IMR-90 (cell line): ENCODE results near the gene PIK3C3. TPM values are rescaled to one million over a fixed set of nuclear protein-coding genes. Genes with fewer than 3 reads are reported as not detected.

Source experiments
- ATAC-seq: fragments of 200-7000 bp; cut with Tn5 transposase; 2 replicates; pipeline ENCODE4 v1.9.1; 2020; ENCODE audit warnings: low read depth, mild to moderate bottlenecking, moderate library complexity
- BruUV-seq: library from RNA; stranded (reverse); fragments of 400-500 nt; replicated peaks from 2 replicates; lab custom pipeline; 2021; lab: Mats Ljungman, UMichigan
- CTCF ChIA-PET: fragments of 300-600 bp; formaldehyde crosslinking; extraction: SDS; loops from one replicate; lab custom pipeline; 2021; ENCODE audit warnings: antibody characterized with exemption; lab: Yijun Ruan, JAX
- POLR2A ChIA-PET: fragments of 300-600 bp; sonication (Branson Sonifier 250); formaldehyde crosslinking; loops from one replicate; lab custom pipeline; 2022; ENCODE audit warnings: antibody characterized with exemption; ENCODE audit not compliant: unreplicated experiment; lab: Charles Lee
- DNase-seq: peaks from one replicate; pipeline ENCODE4 v3.0.0; 2013
- H2AFZ ChIP-seq: replicated peaks from 2 replicates; pipeline ENCODE3; 2013; ENCODE audit warnings: low read length, mild to moderate bottlenecking; ENCODE audit not compliant: poor library complexity
- H2AK5ac ChIP-seq: 2 replicates; pipeline ENCODE4 v1.6.1; 2013; ENCODE audit warnings: low read depth, low read length, inconsistent platforms
- H2AK9ac ChIP-seq: replicated peaks from 2 replicates; pipeline ENCODE3; 2013; ENCODE audit warnings: mild to moderate bottlenecking, low read depth, low read length, moderate library complexity; ENCODE audit not compliant: poor library complexity
- H2BK120ac ChIP-seq: 2 replicates; pipeline ENCODE4 v1.6.1; 2013; ENCODE audit warnings: low read depth, low read length, inconsistent platforms
- H2BK15ac ChIP-seq: 3 replicates; pipeline ENCODE4 v1.6.1; 2013; ENCODE audit warnings: low read depth, low read length, inconsistent platforms
- H2BK20ac ChIP-seq: 2 replicates; pipeline ENCODE4 v1.6.1; 2013; ENCODE audit warnings: low read depth, mild to moderate bottlenecking, inconsistent platforms, low read length, moderate library complexity
- H2BK5ac ChIP-seq: 2 replicates; pipeline ENCODE4 v1.6.1; 2013; ENCODE audit warnings: mild to moderate bottlenecking, low read depth, low read length, inconsistent platforms; ENCODE audit not compliant: poor library complexity, severe bottlenecking
- H3K14ac ChIP-seq: replicated peaks from 2 replicates; pipeline ENCODE4 v1.6.1; 2013; ENCODE audit warnings: low read depth, low read length, inconsistent platforms
- H3K18ac ChIP-seq: 2 replicates; pipeline ENCODE4 v1.6.1; 2013; ENCODE audit warnings: low read depth, low read length, control low read depth
- H3K23ac ChIP-seq: 2 replicates; pipeline ENCODE4 v1.6.1; 2013; ENCODE audit warnings: low read depth, low read length, inconsistent platforms
- H3K27ac ChIP-seq: 2 replicates; pipeline ENCODE4 v1.5.1; 2013; ENCODE audit warnings: mild to moderate bottlenecking, control low read depth, low read length; ENCODE audit not compliant: insufficient read depth
- H3K27me3 ChIP-seq: 2 replicates; pipeline ENCODE4 v1.6.1; 2013; ENCODE audit warnings: low read length; ENCODE audit not compliant: control insufficient read depth, insufficient read depth
- H3K36me3 ChIP-seq: 2 replicates; pipeline ENCODE4 v1.6.1; 2013; ENCODE audit warnings: low read length, mixed read lengths; ENCODE audit not compliant: control insufficient read depth, insufficient read depth
- H3K4ac ChIP-seq: 2 replicates; pipeline ENCODE4 v1.6.1; 2013; ENCODE audit warnings: low read depth, low read length, inconsistent platforms
- H3K4me1 ChIP-seq: 2 replicates; pipeline ENCODE4 v1.6.1; 2013; ENCODE audit warnings: low read length, mixed read lengths; ENCODE audit not compliant: control insufficient read depth, insufficient read depth
- H3K4me2 ChIP-seq: 2 replicates; pipeline ENCODE4 v1.6.1; 2013; ENCODE audit warnings: low read depth, mild to moderate bottlenecking, control low read depth, low read length, moderate library complexity
- H3K4me3 ChIP-seq: 2 replicates; pipeline ENCODE4 v1.5.1; 2013; ENCODE audit warnings: low read depth, mild to moderate bottlenecking, control low read depth, low read length, moderate library complexity; ENCODE audit not compliant: insufficient read depth
- H3K56ac ChIP-seq: 2 replicates; pipeline ENCODE4 v1.6.1; 2013; ENCODE audit warnings: low read length, inconsistent platforms; ENCODE audit not compliant: insufficient read depth; ENCODE audit errors: extremely low read depth
- H3K79me1 ChIP-seq, 2 experiments: 2 replicates each; pipeline ENCODE4 v1.6.1; 2013; ENCODE audit warnings: low read length in 2 of 2, inconsistent platforms in 1 of 2, low read depth in 1 of 2
- H3K9ac ChIP-seq: 2 replicates; pipeline ENCODE4 v1.6.1; 2013; ENCODE audit warnings: low read depth, low read length, control low read depth
- H3K9me1 ChIP-seq: 2 replicates; pipeline ENCODE4 v1.6.1; 2013; ENCODE audit warnings: low read length, inconsistent platforms; ENCODE audit not compliant: insufficient read depth
- H3K9me3 ChIP-seq: 2 replicates; pipeline ENCODE4 v1.6.1; 2013; ENCODE audit warnings: low read length; ENCODE audit not compliant: control insufficient read depth, insufficient read depth
- H4K20me1 ChIP-seq: 2 replicates; pipeline ENCODE4 v1.6.1; 2013; ENCODE audit warnings: low read length, inconsistent platforms; ENCODE audit not compliant: insufficient read depth
- H4K5ac ChIP-seq: 2 replicates; pipeline ENCODE4 v1.6.1; 2013; ENCODE audit warnings: mild to moderate bottlenecking, low read depth, low read length, control low read depth
- H4K8ac ChIP-seq, 2 experiments: 2 replicates each; pipeline ENCODE4 v1.6.1; 2013; ENCODE audit warnings: low read depth in 2 of 2, low read length in 2 of 2, control low read depth in 1 of 2, inconsistent platforms in 1 of 2
- H4K91ac ChIP-seq: 2 replicates; pipeline ENCODE4 v1.6.1; 2013; ENCODE audit warnings: low read depth, low read length, inconsistent platforms; ENCODE audit not compliant: insufficient read depth
- BHLHE40 ChIP-seq: fragments of 150-350 bp; IDR thresholded peaks from 2 replicates; pipeline ENCODE4 v1.6.1; 2016; ENCODE audit warnings: mild to moderate bottlenecking, low read depth, low read length
- CEBPB ChIP-seq: IDR thresholded peaks from 2 replicates; pipeline ENCODE4 v1.6.1; 2012; ENCODE audit warnings: low read depth, low read length, improper control_type of control experiment
- CHD1 ChIP-seq: IDR thresholded peaks from 2 replicates; pipeline ENCODE4 v1.6.1; 2012; ENCODE audit warnings: low read depth, low read length, improper control_type of control experiment
- FOS ChIP-seq: fragments of 150-350 bp; IDR thresholded peaks from 2 replicates; pipeline ENCODE4 v1.6.1; 2016; ENCODE audit warnings: low read depth, low read length
- MAFK ChIP-seq: IDR thresholded peaks from 2 replicates; pipeline ENCODE4 v1.6.1; 2012; ENCODE audit warnings: low read depth, low read length, improper control_type of control experiment
- MAZ ChIP-seq: IDR thresholded peaks from 2 replicates; pipeline ENCODE4 v1.6.1; 2012; ENCODE audit warnings: low read depth, mild to moderate bottlenecking, low read length, improper control_type of control experiment, moderate library complexity, borderline replicate concordance
- MXI1 ChIP-seq: IDR thresholded peaks from 2 replicates; pipeline ENCODE4 v1.6.1; 2012; ENCODE audit warnings: low read depth, mild to moderate bottlenecking, low read length, moderate library complexity, borderline replicate concordance
- NFE2L2 ChIP-seq: fragments of 150-350 bp; IDR thresholded peaks from 2 replicates; pipeline ENCODE4 v1.6.1; 2016; ENCODE audit warnings: low read depth, mild to moderate bottlenecking, low read length
- POLR2A ChIP-seq: IDR thresholded peaks from 2 replicates; pipeline ENCODE4 v1.6.1; 2012; ENCODE audit warnings: mild to moderate bottlenecking, low read depth, low read length
- RAD21 ChIP-seq: IDR thresholded peaks from 2 replicates; pipeline ENCODE4 v1.6.1; 2012; ENCODE audit warnings: low read length, improper control_type of control experiment
- RCOR1 ChIP-seq: IDR thresholded peaks from 2 replicates; pipeline ENCODE4 v1.6.1; 2012; ENCODE audit warnings: mild to moderate bottlenecking, low read length, improper control_type of control experiment; ENCODE audit not compliant: insufficient replicate concordance
- RFX5 ChIP-seq: IDR thresholded peaks from 2 replicates; pipeline ENCODE4 v1.8.0; 2012; ENCODE audit warnings: low read depth, mild to moderate bottlenecking, low read length, moderate library complexity
- SMC3 ChIP-seq: fragments of 150-350 bp; IDR thresholded peaks from 2 replicates; pipeline ENCODE4 v1.6.1; 2016; ENCODE audit warnings: low read depth, mild to moderate bottlenecking, antibody characterized with exemption, low read length, moderate library complexity
- WGBS, 2 experiments: methylation state at CpG; one replicate each; pipeline versions ENCODE4 v1.1.5 to v1.1.7; 2013; ENCODE audit warnings: missing lambda C conversion rate in 2 of 2; ENCODE audit not compliant: insufficient read length in 1 of 2; ENCODE audit errors: extremely low coverage in 2 of 2; 5-methylcytosine and 5-hydroxymethylcytosine counted together
- dilution Hi-C: fragments of 300-500 bp; cut with HindIII; formaldehyde crosslinking; loops from one replicate; pipeline ENCODE4 v1.14.3; 2018; ENCODE audit warnings: low sequenced_read_pairs; ENCODE audit not compliant: unreplicated experiment
- in situ Hi-C: fragments of 300-500 bp; cut with MboI; formaldehyde crosslinking; loops from 3 replicates; pipeline ENCODE4 v1.14.3; 2019; ENCODE audit warnings: low sequenced_read_pairs, inconsistent platforms, mixed read lengths
- intact Hi-C: fragments of 100-400 bp; cut with micrococcal nuclease; formaldehyde crosslinking; loops from 2 replicates; pipeline ENCODE4 v1.10.0; 2022
- polyA plus RNA-seq, 3 experiments: library from polyadenylated mRNA; depleted of rRNA; stranded (reverse); fragments of >200 nt; gene quantifications; 2 replicates each; pipeline ENCODE4 v1.2.3, GENCODE V29; 2012; ENCODE audit warnings: low replicate concordance in 1 of 3
- total RNA-seq: library from RNA; depleted of rRNA; stranded (reverse); fragments of >200 nt; gene quantifications from 2 replicates; pipeline ENCODE4 v1.2.3, GENCODE V29; 2012
- TF ChIP-seq, protein P1 (sequence below): fragments of 150-350 bp; IDR thresholded peaks from 2 replicates; pipeline ENCODE4 v1.6.1; 2016; ENCODE audit warnings: low read depth, mild to moderate bottlenecking, low read length, moderate library complexity, borderline replicate concordance
- TF ChIP-seq, protein P2 (sequence below): fragments of 150-350 bp; IDR thresholded peaks from 2 replicates; pipeline ENCODE4 v1.6.1; 2017; ENCODE audit warnings: mild to moderate bottlenecking, antibody characterized with exemption, low read length, low read depth
- TF ChIP-seq, protein P3 (sequence below): conservative IDR thresholded peaks from 2 replicates; pipeline ENCODE4 v1.5.1; 2012; ENCODE audit warnings: mild to moderate bottlenecking, low read depth, low read length, improper control_type of control experiment

PIK3C3 gene
- total and polyA plus RNA-seq, 2 of the 4 experiments (the other 2 are of a cell fraction), result 41.2 to 57.2 TPM

DNA sequence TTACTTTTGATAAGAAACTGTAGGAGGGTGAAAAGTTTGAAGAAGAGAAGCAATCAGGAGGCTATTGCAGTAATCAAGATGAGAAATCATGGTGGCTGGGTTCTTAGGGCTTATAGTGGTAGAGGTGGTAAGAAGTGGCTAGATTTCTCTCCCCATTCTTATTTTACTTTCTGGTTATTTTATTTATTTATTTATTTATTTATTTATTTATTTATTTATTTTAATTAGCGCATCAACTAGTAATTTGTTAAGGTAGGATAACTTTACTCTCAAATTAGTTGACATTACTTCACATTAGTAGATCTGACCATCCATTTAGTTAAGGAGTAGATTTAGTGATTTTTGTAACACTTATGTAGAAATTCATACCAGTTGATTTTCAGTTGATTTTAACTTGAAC, 77.4 kb downstream of the PIK3C3 start:
- H2AK9ac ChIP-seq, result no peak overlapping the region
- H4K91ac ChIP-seq, result no peak overlapping the region
- no peak overlapping the region for H2AFZ ChIP-seq
- no peak overlapping the region for H3K4ac ChIP-seq
- H4K5ac ChIP-seq, result no peak overlapping the region
- no peak for DNase-seq
- no peak overlapping the region for H3K4me3 ChIP-seq
- no peaks in the 10 kb centered on the region for H3K9me3 ChIP-seq
- POLR2A ChIA-PET, result no interaction called here
- no peak overlapping the region for H3K14ac ChIP-seq
- no peaks in the 10 kb centered on the region for H3K9me1 ChIP-seq
- no TSS peak for BruUV-seq
- no peak overlapping the region for H2BK120ac ChIP-seq
- H4K8ac ChIP-seq, result no peak overlapping the region
- no peaks in the 10 kb centered on the region for H3K4me1 ChIP-seq
- no peak overlapping the region for H2BK20ac ChIP-seq
- TF ChIP-seq RCOR1 (no peak), RAD21 (no peak), NFE2L2 (no peak), RFX5 (no peak), CEBPB (no peak), FOS (no peak), MAZ (no peak), POLR2A (no peak), MXI1 (no peak), CHD1 (no peak), SMC3 (no peak), BHLHE40 (no peak), MAFK (no peak)
- TF ChIP-seq, protein P1, sequence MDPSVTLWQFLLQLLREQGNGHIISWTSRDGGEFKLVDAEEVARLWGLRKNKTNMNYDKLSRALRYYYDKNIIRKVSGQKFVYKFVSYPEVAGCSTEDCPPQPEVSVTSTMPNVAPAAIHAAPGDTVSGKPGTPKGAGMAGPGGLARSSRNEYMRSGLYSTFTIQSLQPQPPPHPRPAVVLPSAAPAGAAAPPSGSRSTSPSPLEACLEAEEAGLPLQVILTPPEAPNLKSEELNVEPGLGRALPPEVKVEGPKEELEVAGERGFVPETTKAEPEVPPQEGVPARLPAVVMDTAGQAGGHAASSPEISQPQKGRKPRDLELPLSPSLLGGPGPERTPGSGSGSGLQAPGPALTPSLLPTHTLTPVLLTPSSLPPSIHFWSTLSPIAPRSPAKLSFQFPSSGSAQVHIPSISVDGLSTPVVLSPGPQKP, result no peak
- TF ChIP-seq, protein P2, sequence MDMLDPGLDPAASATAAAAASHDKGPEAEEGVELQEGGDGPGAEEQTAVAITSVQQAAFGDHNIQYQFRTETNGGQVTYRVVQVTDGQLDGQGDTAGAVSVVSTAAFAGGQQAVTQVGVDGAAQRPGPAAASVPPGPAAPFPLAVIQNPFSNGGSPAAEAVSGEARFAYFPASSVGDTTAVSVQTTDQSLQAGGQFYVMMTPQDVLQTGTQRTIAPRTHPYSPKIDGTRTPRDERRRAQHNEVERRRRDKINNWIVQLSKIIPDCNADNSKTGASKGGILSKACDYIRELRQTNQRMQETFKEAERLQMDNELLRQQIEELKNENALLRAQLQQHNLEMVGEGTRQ, result no peak
- TF ChIP-seq, protein P3, sequence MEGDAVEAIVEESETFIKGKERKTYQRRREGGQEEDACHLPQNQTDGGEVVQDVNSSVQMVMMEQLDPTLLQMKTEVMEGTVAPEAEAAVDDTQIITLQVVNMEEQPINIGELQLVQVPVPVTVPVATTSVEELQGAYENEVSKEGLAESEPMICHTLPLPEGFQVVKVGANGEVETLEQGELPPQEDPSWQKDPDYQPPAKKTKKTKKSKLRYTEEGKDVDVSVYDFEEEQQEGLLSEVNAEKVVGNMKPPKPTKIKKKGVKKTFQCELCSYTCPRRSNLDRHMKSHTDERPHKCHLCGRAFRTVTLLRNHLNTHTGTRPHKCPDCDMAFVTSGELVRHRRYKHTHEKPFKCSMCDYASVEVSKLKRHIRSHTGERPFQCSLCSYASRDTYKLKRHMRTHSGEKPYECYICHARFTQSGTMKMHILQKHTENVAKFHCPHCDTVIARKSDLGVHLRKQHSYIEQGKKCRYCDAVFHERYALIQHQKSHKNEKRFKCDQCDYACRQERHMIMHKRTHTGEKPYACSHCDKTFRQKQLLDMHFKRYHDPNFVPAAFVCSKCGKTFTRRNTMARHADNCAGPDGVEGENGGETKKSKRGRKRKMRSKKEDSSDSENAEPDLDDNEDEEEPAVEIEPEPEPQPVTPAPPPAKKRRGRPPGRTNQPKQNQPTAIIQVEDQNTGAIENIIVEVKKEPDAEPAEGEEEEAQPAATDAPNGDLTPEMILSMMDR, result no peak
- H3K56ac ChIP-seq, result no peak overlapping the region
- peaks cover 0 to 4% of the 10 kb centered on the region in 2 experiments; a peak in 2 of 4 replicates for H3K79me1 ChIP-seq
- no peaks in the 10 kb centered on the region for H4K20me1 ChIP-seq
- no peak for ATAC-seq
- no peak overlapping the region for H3K4me2 ChIP-seq
- peaks cover 18% of the 10 kb centered on the region for H3K36me3 ChIP-seq
- no peak overlapping the region for H2BK5ac ChIP-seq
- CTCF ChIA-PET, result interaction anchor here (2.2 kb wide), 1 partner anchor 20 kb away, joined by 6 read pairs; no protein-coding TSS in a partner anchor
- no peak overlapping the region for H3K27ac ChIP-seq
- no peak overlapping the region for H3K18ac ChIP-seq
- intact Hi-C loops, result no loop called here
- no CpG with 5 or more reads among the region's 1 CpG for WGBS, 2 experiments
- no peaks in the 10 kb centered on the region for H3K27me3 ChIP-seq
- no peak overlapping the region for H2AK5ac ChIP-seq
- in situ Hi-C loops, result no loop called here
- H2BK15ac ChIP-seq, result no peak overlapping the region
- no peak overlapping the region for H3K9ac ChIP-seq
- dilution Hi-C loops, result no loop called here
- H3K23ac ChIP-seq, result no peak overlapping the region
